Thoracic aorta (tissue), 2 donors: Measurements from ENCODE around the gene CLPSL2. TPM values are rescaled to one million over a fixed set of nuclear protein-coding genes. Genes with fewer than 3 reads are reported as not detected.

Source experiments
- ATAC-seq: fragments of 150-250 bp; one replicate; pipeline ENCODE4 v1.8.0; 2017; ENCODE audit warnings: low read depth; ENCODE audit not compliant: insufficient number of reproducible peaks, low FRiP score
- DNase-seq: peaks from one replicate; pipeline ENCODE4 v3.0.0-alpha.2; 2020; ENCODE audit warnings: low spot score
- H3K27ac ChIP-seq, 2 donors: fragments of 200-600 bp; sonication (generic); 1 replicate in 1 of 2; 2 replicates in 1 of 2; pipeline ENCODE4 v1.5.1; 2016; ENCODE audit warnings: mild to moderate bottlenecking in 2 of 2, moderate library complexity in 2 of 2
- H3K27me3 ChIP-seq: fragments of 200-600 bp; sonication (generic); replicated peaks from 2 replicates; pipeline ENCODE4 v1.6.0; 2016; ENCODE audit warnings: mild to moderate bottlenecking; ENCODE audit not compliant: insufficient read depth
- H3K36me3 ChIP-seq: fragments of 200-600 bp; sonication (generic); one replicate; pipeline ENCODE4 v1.5.1; 2016
- H3K4me1 ChIP-seq, 2 donors: fragments of 200-600 bp; sonication (generic); 1 replicate in 1 of 2; 2 replicates in 1 of 2; pipeline versions ENCODE4 v1.5.1 to v1.6.0; 2016; ENCODE audit warnings: low read depth in 2 of 2, mild to moderate bottlenecking in 1 of 2; ENCODE audit not compliant: control insufficient read depth in 1 of 2
- H3K4me3 ChIP-seq: fragments of 200-600 bp; sonication (generic); 2 replicates; pipeline ENCODE4 v1.5.1; 2016; ENCODE audit warnings: mild to moderate bottlenecking
- H3K9me3 ChIP-seq: fragments of 200-600 bp; sonication (generic); 2 replicates; pipeline ENCODE4 v1.5.1; 2016
- total RNA-seq, 2 donors: library from RNA; depleted of rRNA; stranded (reverse); fragments of >200 nt; gene quantifications; one replicate each; pipeline versions ENCODE4 v1.1.0 to v1.2.3, GENCODE V29; 2016
- TF ChIP-seq, protein P1 (sequence below): fragments of 200-600 bp; sonication (generic); IDR thresholded peaks from one replicate; pipeline ENCODE4 v1.5.1; 2019; ENCODE audit warnings: antibody characterized with exemption

CLPSL2 gene
- total RNA-seq, 2 donors from 2014 or later, result not detected

DNA sequence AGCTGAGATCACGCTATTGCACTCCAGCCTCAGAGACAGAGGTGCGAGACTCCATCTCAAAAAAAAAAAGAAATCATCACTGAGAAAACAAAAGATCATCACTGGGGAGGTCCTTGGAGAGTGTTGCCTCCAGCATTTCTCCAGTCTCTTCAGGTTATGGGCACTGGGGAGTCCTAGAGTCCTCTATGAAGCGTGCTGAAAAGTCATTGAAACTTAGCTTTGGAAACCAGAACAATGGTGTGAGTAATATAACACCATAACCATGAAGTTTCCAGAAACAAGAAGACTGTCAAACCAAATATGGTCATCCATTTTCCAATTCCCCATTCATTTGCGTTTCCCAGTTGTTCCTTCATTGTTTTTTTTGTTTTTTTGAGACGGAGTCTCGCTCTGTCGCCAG is 25.8 kb upstream of the CLPSL2 start:
- Histone ChIP-seq H3K27me3 (no peaks in the 10 kb centered on the region), H3K27ac (no peak overlapping the region), H3K4me3 (no peak overlapping the region), H3K4me1 (no peaks in the 10 kb centered on the region), H3K9me3 (no peaks in the 10 kb centered on the region), H3K36me3 (no peaks in the 10 kb centered on the region)
- no peak for DNase-seq
- TF ChIP-seq, protein P1, sequence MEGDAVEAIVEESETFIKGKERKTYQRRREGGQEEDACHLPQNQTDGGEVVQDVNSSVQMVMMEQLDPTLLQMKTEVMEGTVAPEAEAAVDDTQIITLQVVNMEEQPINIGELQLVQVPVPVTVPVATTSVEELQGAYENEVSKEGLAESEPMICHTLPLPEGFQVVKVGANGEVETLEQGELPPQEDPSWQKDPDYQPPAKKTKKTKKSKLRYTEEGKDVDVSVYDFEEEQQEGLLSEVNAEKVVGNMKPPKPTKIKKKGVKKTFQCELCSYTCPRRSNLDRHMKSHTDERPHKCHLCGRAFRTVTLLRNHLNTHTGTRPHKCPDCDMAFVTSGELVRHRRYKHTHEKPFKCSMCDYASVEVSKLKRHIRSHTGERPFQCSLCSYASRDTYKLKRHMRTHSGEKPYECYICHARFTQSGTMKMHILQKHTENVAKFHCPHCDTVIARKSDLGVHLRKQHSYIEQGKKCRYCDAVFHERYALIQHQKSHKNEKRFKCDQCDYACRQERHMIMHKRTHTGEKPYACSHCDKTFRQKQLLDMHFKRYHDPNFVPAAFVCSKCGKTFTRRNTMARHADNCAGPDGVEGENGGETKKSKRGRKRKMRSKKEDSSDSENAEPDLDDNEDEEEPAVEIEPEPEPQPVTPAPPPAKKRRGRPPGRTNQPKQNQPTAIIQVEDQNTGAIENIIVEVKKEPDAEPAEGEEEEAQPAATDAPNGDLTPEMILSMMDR, result no peak
- no peak for ATAC-seq

DNA sequence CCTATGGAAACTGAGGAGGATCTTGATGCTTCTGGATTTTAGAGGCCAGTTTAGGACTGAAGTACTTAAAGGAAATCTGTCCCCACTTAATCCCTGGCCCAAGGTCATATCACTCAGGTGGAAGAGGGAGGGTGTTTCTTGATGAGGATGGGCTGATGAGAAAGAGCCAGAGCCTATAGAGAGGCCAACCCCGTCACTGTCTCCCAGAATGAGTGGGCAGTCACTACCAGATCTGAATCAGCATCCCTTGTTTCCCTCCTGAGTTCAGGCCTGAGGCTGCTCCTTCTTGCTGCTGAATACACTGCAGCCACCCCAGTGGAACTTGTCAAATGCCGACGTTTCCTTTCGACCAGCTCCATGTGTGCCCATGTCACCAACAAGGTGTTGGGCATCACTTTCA is 24.8 kb upstream of the CLPSL2 start:
- TF ChIP-seq, protein P1, result no peak
- Histone ChIP-seq H3K4me1 (no peaks in the 10 kb centered on the region), H3K4me3 (no peak overlapping the region), H3K36me3 (no peaks in the 10 kb centered on the region), H3K27ac (no peak overlapping the region), H3K27me3 (no peaks in the 10 kb centered on the region), H3K9me3 (no peaks in the 10 kb centered on the region)
- ATAC-seq, result no peak
- no peak for DNase-seq

DNA sequence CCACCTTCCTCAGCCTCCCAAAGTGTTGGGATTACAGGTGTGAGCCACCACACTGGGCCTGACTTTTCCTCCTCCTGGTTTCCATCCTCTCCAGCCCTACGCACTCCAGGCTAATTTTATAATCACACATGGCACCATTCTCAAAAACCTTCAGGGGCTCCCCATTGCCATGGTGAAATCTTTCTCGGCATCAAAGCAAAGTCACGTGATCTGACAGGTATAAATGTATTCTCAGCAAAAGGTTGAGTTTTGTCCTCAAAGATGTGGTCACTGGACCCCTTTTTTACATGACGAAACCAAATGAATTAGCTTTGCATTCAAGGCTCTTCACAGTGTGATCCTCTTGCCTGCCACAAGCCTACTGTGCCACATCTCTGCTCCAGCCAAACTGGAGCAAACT is 24.1 kb upstream of the CLPSL2 start:
- Histone ChIP-seq H3K4me3 (no peak overlapping the region), H3K36me3 (no peaks in the 10 kb centered on the region), H3K27me3 (no peaks in the 10 kb centered on the region), H3K27ac (no peak overlapping the region), H3K9me3 (no peaks in the 10 kb centered on the region), H3K4me1 (no peaks in the 10 kb centered on the region)
- no peak for ATAC-seq
- no peak for DNase-seq
- TF ChIP-seq, protein P1, result no peak

DNA sequence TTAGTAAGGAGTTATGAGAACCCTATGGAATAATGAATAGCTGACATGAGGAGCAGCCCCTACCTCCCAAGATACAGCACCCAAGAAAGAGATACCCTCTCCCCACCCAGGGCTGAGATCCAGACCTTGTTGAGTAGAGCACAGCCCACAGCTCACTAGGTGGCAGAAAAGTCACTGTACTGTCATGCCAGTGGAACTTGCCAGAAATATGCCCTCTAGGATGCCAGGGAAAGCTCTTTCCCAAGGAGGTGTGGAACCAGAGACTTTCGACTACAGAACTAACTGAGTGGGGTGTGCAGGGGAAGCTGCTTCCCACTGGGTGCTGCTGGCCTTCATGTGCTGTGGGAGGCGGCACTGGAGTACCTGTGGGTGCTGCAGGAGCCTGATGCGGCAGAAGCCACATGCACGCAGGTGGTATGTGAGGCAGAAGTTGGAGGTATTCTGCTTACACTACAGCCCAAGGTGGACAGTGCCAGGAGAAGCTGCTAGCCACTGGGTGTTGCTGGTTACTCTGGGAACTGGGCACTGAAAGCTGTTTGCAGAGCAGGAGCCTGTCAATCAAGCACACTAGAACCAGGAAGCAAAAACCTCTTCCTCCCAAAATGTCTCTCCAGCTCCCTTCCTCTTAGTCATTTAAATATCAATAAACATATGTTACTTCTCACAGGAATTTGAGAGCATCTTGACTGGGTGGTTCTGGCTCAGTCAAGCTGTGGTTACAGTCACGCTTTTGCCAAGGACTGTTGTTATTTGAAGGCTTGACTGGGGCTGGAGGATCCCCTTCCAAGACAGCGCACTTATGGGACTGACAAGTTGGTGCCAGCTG is 21.7 kb upstream of the CLPSL2 start:
- no peak for DNase-seq
- Histone ChIP-seq H3K4me3 (no peak overlapping the region), H3K27me3 (no peaks in the 10 kb centered on the region), H3K27ac (no peak overlapping the region), H3K36me3 (no peaks in the 10 kb centered on the region), H3K9me3 (no peaks in the 10 kb centered on the region), H3K4me1 (no peaks in the 10 kb centered on the region)
- ATAC-seq, result no peak
- TF ChIP-seq, protein P1, result no peak

DNA sequence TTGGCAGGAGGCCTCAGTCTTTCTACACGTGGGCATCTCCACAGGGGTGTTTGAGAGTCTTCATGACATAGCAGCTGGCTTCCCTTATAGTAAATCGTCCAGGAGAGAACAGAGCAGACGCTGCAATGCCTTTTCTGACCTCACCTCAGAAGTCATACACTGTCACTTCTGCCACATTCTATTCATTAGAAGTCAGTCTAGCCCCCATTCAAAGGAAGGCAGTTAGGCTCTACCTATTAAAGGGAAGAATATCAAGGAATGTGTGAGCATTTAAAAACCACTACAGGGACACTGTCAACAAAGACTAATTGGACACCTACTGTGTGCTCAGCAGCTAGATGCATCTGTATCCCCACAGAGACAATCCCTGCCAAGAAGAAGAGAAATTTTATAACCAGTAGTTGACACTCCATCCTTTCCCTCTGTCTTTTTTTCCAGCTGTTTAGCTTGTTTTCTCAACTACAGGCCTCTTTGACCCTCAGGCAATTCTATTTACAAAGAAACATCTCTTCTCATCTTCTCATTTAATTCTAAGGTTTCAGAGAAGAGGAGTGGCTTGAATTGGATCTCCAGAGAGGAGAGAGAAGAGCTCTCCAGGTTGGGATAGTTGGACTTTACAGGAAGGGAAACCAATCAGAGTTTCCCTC is 21.0 kb upstream of the CLPSL2 start:
- Histone ChIP-seq H3K36me3 (no peaks in the 10 kb centered on the region), H3K9me3 (no peaks in the 10 kb centered on the region), H3K4me1 (no peaks in the 10 kb centered on the region), H3K27me3 (no peaks in the 10 kb centered on the region), H3K4me3 (no peak overlapping the region), H3K27ac (no peak overlapping the region)
- ATAC-seq (no peak), DNase-seq (no peak)
- TF ChIP-seq, protein P1, result no peak
